Esophagus muscularis mucosa (tissue), 4 donors: ENCODE results near the gene HNF1A.

Source experiments
- CTCF ChIP-seq, 3 experiments: fragments of 200-600 bp in 2 of 3; fragments of 450-650 bp in 1 of 3; sonication (generic) in 2 of 3; IDR thresholded peaks; one replicate each; pipeline ENCODE4 v1.5.1; 2017 to 2019; ENCODE audit warnings: antibody characterized with exemption in 3 of 3, mild to moderate bottlenecking in 2 of 3, moderate library complexity in 1 of 3
- EP300 ChIP-seq: sonication (generic); formaldehyde crosslinking; IDR thresholded peaks from one replicate; pipeline ENCODE4 v1.6.1; 2017; ENCODE audit warnings: antibody characterized with exemption
- POLR2A ChIP-seq: fragments of 450-650 bp; IDR thresholded peaks from one replicate; pipeline ENCODE4 v1.6.1; 2017; ENCODE audit warnings: antibody characterized with exemption, moderate library complexity, mild to moderate bottlenecking, low read depth
- POLR2AphosphoS5 ChIP-seq, 2 donors: sonication (generic); formaldehyde crosslinking; IDR thresholded peaks; one replicate each; pipeline ENCODE4 v1.6.1; 2017; ENCODE audit warnings: antibody characterized with exemption in 2 of 2

GRCh38 chr12:120928864-120929652, 49.3 kb upstream of the HNF1A start:
- no peak for TF ChIP-seq POLR2AphosphoS5 (IDR thresholded peaks at IDR 0.05)
- TF ChIP-seq CTCF (IDR thresholded peaks at IDR 0.05) = no peak
- TF ChIP-seq POLR2A = no peak
- no peak for TF ChIP-seq EP300
